ENCODE data around the gene ANXA4. TPM values are rescaled to one million over a fixed set of nuclear protein-coding genes. Genes with fewer than 3 reads are reported as not detected.

Gene ANXA4
- total RNA-seq, 1 experiment from 2014 or later, result 9.5 TPM

DNA sequence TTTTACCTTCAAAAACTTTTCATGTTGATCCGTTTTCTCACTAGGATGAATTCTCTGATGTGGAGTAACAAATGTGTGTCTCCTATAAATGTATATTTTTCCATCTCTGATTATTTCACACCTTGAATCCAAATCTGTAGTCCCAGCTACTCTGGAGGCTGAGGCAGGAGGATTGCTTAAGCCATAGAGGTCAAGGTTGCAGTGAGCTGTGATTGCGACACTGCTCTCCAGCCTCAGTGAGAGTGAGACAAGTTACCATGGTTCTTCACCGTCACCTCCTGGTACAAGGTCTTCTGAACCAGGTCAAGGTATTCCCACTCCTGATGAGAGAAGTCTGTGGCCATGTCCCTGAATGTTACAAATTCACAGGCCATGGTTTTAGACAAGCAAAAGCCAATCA is 102.6 kb downstream of the ANXA4 start (continued):
- TF ChIP-seq, protein P1, sequence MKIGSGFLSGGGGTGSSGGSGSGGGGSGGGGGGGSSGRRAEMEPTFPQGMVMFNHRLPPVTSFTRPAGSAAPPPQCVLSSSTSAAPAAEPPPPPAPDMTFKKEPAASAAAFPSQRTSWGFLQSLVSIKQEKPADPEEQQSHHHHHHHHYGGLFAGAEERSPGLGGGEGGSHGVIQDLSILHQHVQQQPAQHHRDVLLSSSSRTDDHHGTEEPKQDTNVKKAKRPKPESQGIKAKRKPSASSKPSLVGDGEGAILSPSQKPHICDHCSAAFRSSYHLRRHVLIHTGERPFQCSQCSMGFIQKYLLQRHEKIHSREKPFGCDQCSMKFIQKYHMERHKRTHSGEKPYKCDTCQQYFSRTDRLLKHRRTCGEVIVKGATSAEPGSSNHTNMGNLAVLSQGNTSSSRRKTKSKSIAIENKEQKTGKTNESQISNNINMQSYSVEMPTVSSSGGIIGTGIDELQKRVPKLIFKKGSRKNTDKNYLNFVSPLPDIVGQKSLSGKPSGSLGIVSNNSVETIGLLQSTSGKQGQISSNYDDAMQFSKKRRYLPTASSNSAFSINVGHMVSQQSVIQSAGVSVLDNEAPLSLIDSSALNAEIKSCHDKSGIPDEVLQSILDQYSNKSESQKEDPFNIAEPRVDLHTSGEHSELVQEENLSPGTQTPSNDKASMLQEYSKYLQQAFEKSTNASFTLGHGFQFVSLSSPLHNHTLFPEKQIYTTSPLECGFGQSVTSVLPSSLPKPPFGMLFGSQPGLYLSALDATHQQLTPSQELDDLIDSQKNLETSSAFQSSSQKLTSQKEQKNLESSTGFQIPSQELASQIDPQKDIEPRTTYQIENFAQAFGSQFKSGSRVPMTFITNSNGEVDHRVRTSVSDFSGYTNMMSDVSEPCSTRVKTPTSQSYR (CRISPR knock-in tag; IDR thresholded peaks at IDR 0.05), result no peak
- TF ChIP-seq, protein P2, sequence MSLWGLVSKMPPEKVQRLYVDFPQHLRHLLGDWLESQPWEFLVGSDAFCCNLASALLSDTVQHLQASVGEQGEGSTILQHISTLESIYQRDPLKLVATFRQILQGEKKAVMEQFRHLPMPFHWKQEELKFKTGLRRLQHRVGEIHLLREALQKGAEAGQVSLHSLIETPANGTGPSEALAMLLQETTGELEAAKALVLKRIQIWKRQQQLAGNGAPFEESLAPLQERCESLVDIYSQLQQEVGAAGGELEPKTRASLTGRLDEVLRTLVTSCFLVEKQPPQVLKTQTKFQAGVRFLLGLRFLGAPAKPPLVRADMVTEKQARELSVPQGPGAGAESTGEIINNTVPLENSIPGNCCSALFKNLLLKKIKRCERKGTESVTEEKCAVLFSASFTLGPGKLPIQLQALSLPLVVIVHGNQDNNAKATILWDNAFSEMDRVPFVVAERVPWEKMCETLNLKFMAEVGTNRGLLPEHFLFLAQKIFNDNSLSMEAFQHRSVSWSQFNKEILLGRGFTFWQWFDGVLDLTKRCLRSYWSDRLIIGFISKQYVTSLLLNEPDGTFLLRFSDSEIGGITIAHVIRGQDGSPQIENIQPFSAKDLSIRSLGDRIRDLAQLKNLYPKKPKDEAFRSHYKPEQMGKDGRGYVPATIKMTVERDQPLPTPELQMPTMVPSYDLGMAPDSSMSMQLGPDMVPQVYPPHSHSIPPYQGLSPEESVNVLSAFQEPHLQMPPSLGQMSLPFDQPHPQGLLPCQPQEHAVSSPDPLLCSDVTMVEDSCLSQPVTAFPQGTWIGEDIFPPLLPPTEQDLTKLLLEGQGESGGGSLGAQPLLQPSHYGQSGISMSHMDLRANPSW (CRISPR knock-in tag; conservative IDR thresholded peaks at IDR 0.05; ENCODE audit: low read depth), result no peak
- TF ChIP-seq OVOL2 (CRISPR knock-in tag; IDR thresholded peaks at IDR 0.05; ENCODE audit: borderline replicate concordance) (no peak), CREM (CRISPR knock-in tag; IDR thresholded peaks at IDR 0.05) (no peak), FOXP1 (CRISPR knock-in tag; IDR thresholded peaks at IDR 0.05; ENCODE audit: borderline replicate concordance) (no peak)
- TF ChIP-seq, protein P3, sequence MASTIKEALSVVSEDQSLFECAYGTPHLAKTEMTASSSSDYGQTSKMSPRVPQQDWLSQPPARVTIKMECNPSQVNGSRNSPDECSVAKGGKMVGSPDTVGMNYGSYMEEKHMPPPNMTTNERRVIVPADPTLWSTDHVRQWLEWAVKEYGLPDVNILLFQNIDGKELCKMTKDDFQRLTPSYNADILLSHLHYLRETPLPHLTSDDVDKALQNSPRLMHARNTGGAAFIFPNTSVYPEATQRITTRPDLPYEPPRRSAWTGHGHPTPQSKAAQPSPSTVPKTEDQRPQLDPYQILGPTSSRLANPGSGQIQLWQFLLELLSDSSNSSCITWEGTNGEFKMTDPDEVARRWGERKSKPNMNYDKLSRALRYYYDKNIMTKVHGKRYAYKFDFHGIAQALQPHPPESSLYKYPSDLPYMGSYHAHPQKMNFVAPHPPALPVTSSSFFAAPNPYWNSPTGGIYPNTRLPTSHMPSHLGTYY (CRISPR knock-in tag; IDR thresholded peaks at IDR 0.05), result no peak

DNA sequence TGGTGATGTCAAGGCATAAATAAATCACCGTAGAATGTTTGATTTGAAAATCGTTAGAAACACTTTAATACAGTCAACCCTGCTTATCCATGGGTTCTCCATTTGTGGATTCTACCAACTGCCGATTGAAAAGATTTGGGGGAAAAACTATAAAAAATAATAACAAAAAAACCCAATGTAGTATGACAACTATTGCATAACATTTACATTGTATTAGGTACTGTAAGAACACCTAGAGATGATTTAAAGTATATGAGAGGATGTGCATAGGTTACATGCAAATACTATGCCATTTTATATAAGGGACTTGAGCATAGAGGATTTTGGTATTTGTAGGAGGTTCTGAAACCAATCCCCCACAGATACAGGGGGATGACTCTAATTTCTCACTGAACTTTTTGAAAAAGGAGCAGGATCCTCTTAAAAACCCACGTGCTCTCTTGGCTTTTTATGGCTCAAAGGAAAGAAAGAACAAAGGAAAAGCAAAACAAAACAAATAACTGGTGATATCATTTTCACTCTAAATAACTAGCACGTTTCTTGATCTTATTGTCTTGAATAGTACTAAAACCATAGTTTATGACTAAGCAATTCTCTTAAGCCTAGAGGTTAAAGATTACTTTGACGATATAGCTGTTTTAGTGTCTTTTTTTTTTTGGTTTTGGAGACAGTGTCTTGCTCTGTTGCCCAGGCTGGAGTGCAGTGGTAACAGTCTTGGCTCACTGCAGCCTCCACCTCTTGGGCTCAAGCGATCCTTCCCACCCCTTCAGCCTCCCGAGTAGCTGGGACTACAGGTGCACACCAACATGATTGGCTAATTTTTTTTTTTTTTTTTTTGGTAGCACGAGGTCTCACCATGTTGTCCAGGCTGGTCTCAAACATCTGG is 104.5 kb downstream of the ANXA4 start:
- Mint-ChIP-seq H3K4me3 (no peak overlapping the region), H3K36me3 (peaks cover 39% of the 10 kb centered on the region), H3K27ac (no peak overlapping the region), H3K4me1 (no peaks in the 10 kb centered on the region), H3K9me3 (no peaks in the 10 kb centered on the region), H3K27me3 (ENCODE audit: low read depth) (no peaks in the 10 kb centered on the region)
- DNase-seq (ENCODE audit: low spot score) (no peak), ATAC-seq (no peak)
- CTCF ChIA-PET, result interaction anchor here (2.8 kb wide), 1 partner anchor 122 kb away, joined by 17 read pairs; no protein-coding TSS in a partner anchor
- POLR2A ChIA-PET, result no interaction called here
- TF ChIP-seq, protein P4, sequence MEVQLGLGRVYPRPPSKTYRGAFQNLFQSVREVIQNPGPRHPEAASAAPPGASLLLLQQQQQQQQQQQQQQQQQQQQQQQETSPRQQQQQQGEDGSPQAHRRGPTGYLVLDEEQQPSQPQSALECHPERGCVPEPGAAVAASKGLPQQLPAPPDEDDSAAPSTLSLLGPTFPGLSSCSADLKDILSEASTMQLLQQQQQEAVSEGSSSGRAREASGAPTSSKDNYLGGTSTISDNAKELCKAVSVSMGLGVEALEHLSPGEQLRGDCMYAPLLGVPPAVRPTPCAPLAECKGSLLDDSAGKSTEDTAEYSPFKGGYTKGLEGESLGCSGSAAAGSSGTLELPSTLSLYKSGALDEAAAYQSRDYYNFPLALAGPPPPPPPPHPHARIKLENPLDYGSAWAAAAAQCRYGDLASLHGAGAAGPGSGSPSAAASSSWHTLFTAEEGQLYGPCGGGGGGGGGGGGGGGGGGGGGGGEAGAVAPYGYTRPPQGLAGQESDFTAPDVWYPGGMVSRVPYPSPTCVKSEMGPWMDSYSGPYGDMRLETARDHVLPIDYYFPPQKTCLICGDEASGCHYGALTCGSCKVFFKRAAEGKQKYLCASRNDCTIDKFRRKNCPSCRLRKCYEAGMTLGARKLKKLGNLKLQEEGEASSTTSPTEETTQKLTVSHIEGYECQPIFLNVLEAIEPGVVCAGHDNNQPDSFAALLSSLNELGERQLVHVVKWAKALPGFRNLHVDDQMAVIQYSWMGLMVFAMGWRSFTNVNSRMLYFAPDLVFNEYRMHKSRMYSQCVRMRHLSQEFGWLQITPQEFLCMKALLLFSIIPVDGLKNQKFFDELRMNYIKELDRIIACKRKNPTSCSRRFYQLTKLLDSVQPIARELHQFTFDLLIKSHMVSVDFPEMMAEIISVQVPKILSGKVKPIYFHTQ (CRISPR knock-in tag; IDR thresholded peaks at IDR 0.05), result no peak
- TF ChIP-seq ZBTB21 (CRISPR knock-in tag; IDR thresholded peaks at IDR 0.05; ENCODE audit: borderline replicate concordance), result no peak
- no peak for TF ChIP-seq SOX15 (CRISPR knock-in tag; IDR thresholded peaks at IDR 0.05)
- TF ChIP-seq, protein P5, sequence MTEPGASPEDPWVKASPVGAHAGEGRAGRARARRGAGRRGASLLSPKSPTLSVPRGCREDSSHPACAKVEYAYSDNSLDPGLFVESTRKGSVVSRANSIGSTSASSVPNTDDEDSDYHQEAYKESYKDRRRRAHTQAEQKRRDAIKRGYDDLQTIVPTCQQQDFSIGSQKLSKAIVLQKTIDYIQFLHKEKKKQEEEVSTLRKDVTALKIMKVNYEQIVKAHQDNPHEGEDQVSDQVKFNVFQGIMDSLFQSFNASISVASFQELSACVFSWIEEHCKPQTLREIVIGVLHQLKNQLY (CRISPR knock-in tag; IDR thresholded peaks at IDR 0.05), result no peak
- TF ChIP-seq, protein P6, sequence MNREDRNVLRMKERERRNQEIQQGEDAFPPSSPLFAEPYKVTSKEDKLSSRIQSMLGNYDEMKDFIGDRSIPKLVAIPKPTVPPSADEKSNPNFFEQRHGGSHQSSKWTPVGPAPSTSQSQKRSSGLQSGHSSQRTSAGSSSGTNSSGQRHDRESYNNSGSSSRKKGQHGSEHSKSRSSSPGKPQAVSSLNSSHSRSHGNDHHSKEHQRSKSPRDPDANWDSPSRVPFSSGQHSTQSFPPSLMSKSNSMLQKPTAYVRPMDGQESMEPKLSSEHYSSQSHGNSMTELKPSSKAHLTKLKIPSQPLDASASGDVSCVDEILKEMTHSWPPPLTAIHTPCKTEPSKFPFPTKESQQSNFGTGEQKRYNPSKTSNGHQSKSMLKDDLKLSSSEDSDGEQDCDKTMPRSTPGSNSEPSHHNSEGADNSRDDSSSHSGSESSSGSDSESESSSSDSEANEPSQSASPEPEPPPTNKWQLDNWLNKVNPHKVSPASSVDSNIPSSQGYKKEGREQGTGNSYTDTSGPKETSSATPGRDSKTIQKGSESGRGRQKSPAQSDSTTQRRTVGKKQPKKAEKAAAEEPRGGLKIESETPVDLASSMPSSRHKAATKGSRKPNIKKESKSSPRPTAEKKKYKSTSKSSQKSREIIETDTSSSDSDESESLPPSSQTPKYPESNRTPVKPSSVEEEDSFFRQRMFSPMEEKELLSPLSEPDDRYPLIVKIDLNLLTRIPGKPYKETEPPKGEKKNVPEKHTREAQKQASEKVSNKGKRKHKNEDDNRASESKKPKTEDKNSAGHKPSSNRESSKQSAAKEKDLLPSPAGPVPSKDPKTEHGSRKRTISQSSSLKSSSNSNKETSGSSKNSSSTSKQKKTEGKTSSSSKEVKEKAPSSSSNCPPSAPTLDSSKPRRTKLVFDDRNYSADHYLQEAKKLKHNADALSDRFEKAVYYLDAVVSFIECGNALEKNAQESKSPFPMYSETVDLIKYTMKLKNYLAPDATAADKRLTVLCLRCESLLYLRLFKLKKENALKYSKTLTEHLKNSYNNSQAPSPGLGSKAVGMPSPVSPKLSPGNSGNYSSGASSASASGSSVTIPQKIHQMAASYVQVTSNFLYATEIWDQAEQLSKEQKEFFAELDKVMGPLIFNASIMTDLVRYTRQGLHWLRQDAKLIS (CRISPR knock-in tag; IDR thresholded peaks at IDR 0.05; ENCODE audit: borderline replicate concordance), result no peak
- TF ChIP-seq ZNF671 (CRISPR knock-in tag; IDR thresholded peaks at IDR 0.05), result no peak
- no peak for TF ChIP-seq MYBL2 (CRISPR knock-in tag; IDR thresholded peaks at IDR 0.05)
- TF ChIP-seq CREM (CRISPR knock-in tag; IDR thresholded peaks at IDR 0.05), result no peak
- TF ChIP-seq, protein P2 (CRISPR knock-in tag; conservative IDR thresholded peaks at IDR 0.05; ENCODE audit: low read depth), result no peak
- TF ChIP-seq, protein P7, sequence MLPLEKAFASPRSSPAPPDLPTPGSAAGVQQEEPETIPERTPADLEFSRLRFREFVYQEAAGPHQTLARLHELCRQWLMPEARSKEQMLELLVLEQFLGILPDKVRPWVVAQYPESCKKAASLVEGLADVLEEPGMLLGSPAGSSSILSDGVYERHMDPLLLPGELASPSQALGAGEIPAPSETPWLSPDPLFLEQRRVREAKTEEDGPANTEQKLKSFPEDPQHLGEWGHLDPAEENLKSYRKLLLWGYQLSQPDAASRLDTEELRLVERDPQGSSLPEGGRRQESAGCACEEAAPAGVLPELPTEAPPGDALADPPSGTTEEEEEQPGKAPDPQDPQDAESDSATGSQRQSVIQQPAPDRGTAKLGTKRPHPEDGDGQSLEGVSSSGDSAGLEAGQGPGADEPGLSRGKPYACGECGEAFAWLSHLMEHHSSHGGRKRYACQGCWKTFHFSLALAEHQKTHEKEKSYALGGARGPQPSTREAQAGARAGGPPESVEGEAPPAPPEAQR (CRISPR knock-in tag; IDR thresholded peaks at IDR 0.05), result no peak
